B cell (primary cell): ENCODE measurements around the gene RMC1. TPM values are rescaled to one million over a fixed set of nuclear protein-coding genes. Genes with fewer than 3 reads are reported as not detected.

ENCODE experiments used
- ATAC-seq: fragments of 200-7000 bp; cut with Tn5 transposase; one replicate; pipeline ENCODE4 v1.10.0; 2021; ENCODE audit warnings: low read depth, mild to moderate bottlenecking, moderate number of reproducible peaks, moderate library complexity
- CTCF ChIA-PET: fragments of 350-600 bp; sonication (Branson Sonifier 250); formaldehyde crosslinking; loops from one replicate; lab custom pipeline; 2021; ENCODE audit warnings: antibody characterized with exemption, inconsistent platforms; lab: Charles Lee
- POLR2A ChIA-PET: fragments of 350-600 bp; sonication (Branson Sonifier 250); formaldehyde crosslinking; loops from one replicate; lab custom pipeline; 2021; ENCODE audit warnings: antibody characterized with exemption; lab: Charles Lee
- DNase-seq: peaks from one replicate; pipeline ENCODE4 v3.0.0; 2013
- H2AFZ ChIP-seq: 2 replicates; pipeline ENCODE4 v1.6.1; 2012; ENCODE audit warnings: mild to moderate bottlenecking, low read depth, low read length; ENCODE audit not compliant: insufficient read depth, poor library complexity, severe bottlenecking
- H3K27ac ChIP-seq, 2 donors: 1 replicate in 1 of 2; 2 replicates in 1 of 2; pipeline ENCODE4 v1.5.1; 2012 to 2013; ENCODE audit warnings: low read length in 2 of 2, mild to moderate bottlenecking in 2 of 2, moderate library complexity in 1 of 2
- H3K27me3 ChIP-seq, 4 experiments: fragments of 200-600 bp in 1 of 4; sonication (generic) in 1 of 4; replicated peaks in 1 of 4; 1 replicate in 2 of 4; 2 replicates in 2 of 4; pipeline versions ENCODE4 v1.6.1 to v1.7.0; 2013 to 2016; ENCODE audit warnings: low read length in 3 of 4, mild to moderate bottlenecking in 2 of 4, mixed read lengths in 1 of 4, moderate library complexity in 1 of 4; ENCODE audit not compliant: insufficient read depth in 4 of 4, control insufficient read depth in 3 of 4; ENCODE audit errors: control extremely low read depth in 1 of 4
- H3K36me3 ChIP-seq, 2 experiments: replicated peaks in 1 of 2; 1 replicate in 1 of 2; 2 replicates in 1 of 2; pipeline versions ENCODE4 v1.6.1 to v1.7.1; 2013; ENCODE audit warnings: low read length in 1 of 2; ENCODE audit not compliant: insufficient read depth in 2 of 2, control insufficient read depth in 1 of 2; ENCODE audit errors: control extremely low read depth in 1 of 2, extremely low read depth in 1 of 2
- H3K4me1 ChIP-seq, 2 donors: fragments of 200-600 bp in 1 of 2; sonication (generic) in 1 of 2; 1 replicate in 1 of 2; 2 replicates in 1 of 2; pipeline versions ENCODE4 v1.5.1 to v1.6.1; 2013 to 2017; ENCODE audit warnings: low read length in 2 of 2; ENCODE audit not compliant: control insufficient read depth in 2 of 2, insufficient read depth in 2 of 2
- H3K4me2 ChIP-seq: replicated peaks from 2 replicates; pipeline ENCODE3; 2012; ENCODE audit warnings: mild to moderate bottlenecking, low read depth, low read length; ENCODE audit not compliant: poor library complexity, severe bottlenecking
- H3K4me3 ChIP-seq, 5 experiments: fragments of 200-600 bp in 1 of 5; sonication (generic) in 1 of 5; 1 replicate in 3 of 5; 2 replicates in 2 of 5; pipeline versions ENCODE4 v1.5.1 to v1.7.0; 2011 to 2016; ENCODE audit warnings: low read length in 4 of 5, mild to moderate bottlenecking in 4 of 5, low read depth in 2 of 5, control low read depth in 1 of 5, moderate library complexity in 1 of 5; ENCODE audit not compliant: insufficient read depth in 1 of 5; ENCODE audit errors: control extremely low read depth in 1 of 5, extremely low read depth in 1 of 5
- H3K79me2 ChIP-seq: fragments of 200-600 bp; sonication (generic); one replicate; pipeline ENCODE4 v1.6.0; 2016; ENCODE audit warnings: low read length; ENCODE audit not compliant: control insufficient read depth, insufficient read depth
- H3K9ac ChIP-seq: fragments of 200-600 bp; sonication (generic); 2 replicates; pipeline ENCODE4 v1.6.1; 2017; ENCODE audit warnings: mild to moderate bottlenecking, low read length, moderate library complexity
- H3K9me3 ChIP-seq, 3 donors: one replicate each; pipeline versions ENCODE4 v1.6.1 to v1.7.1; 2013; ENCODE audit warnings: low read length in 2 of 3; ENCODE audit not compliant: control insufficient read depth in 2 of 3, insufficient read depth in 1 of 3; ENCODE audit errors: control extremely low read depth in 1 of 3
- H4K20me1 ChIP-seq: 2 replicates; pipeline ENCODE4 v1.6.0; 2012; ENCODE audit warnings: mild to moderate bottlenecking, low read length; ENCODE audit not compliant: insufficient read depth, control insufficient read depth, poor library complexity, severe bottlenecking
- H3K27ac Mint-ChIP-seq: one replicate; pipeline ENCODE4 v1.8.0; 2021; ENCODE audit warnings: mixed read lengths
- H3K27me3 Mint-ChIP-seq: one replicate; pipeline ENCODE4 v1.8.0; 2021; ENCODE audit warnings: mixed read lengths
- H3K4me1 Mint-ChIP-seq: one replicate; pipeline ENCODE4 v1.8.0; 2021; ENCODE audit warnings: mixed read lengths
- H3K4me3 Mint-ChIP-seq: one replicate; pipeline ENCODE4 v1.8.0; 2021; ENCODE audit warnings: mixed read lengths
- H3K9me3 Mint-ChIP-seq: one replicate; pipeline ENCODE4 v1.8.0; 2022; ENCODE audit warnings: mixed read lengths; ENCODE audit not compliant: insufficient read depth
- CTCF ChIP-seq: fragments of 200-600 bp; IDR thresholded peaks from one replicate; pipeline ENCODE4 v1.8.0; 2022; ENCODE audit warnings: antibody characterized with exemption, mild to moderate bottlenecking
- EZH2 ChIP-seq: IDR thresholded peaks from 2 replicates; pipeline ENCODE4 v1.6.1; 2012; ENCODE audit warnings: borderline replicate concordance, low read depth, mild to moderate bottlenecking, moderate library complexity, low read length; ENCODE audit not compliant: insufficient read depth, poor library complexity, severe bottlenecking
- WGBS: methylation state at CpG from one replicate; pipeline ENCODE4 v1.1.5; 2013; ENCODE audit warnings: missing lambda C conversion rate; ENCODE audit not compliant: insufficient coverage; 5-methylcytosine and 5-hydroxymethylcytosine counted together
- intact Hi-C: fragments of 100-400 bp; cut with micrococcal nuclease; formaldehyde crosslinking; loops from one replicate; pipeline ENCODE4 v1.10.0; 2022
- polyA plus RNA-seq: library from polyadenylated mRNA; depleted of rRNA; stranded (reverse); fragments of >200 nt; gene quantifications from 2 replicates; pipeline ENCODE4 v1.2.3, GENCODE V29; 2012
- total RNA-seq, 2 donors: library from RNA; stranded (reverse); fragments of 120-200 nt in 1 of 2; gene quantifications; 1 replicate in 1 of 2; 2 replicates in 1 of 2; pipeline versions ENCODE4 v1.2.3 to v1.2.4, GENCODE V29; 2013 to 2022

Gene RMC1
- total and polyA plus RNA-seq, 2 donors (not counting 1 experiment from before 2014, with no cell fraction given): 77.3 to 137 TPM

DNA sequence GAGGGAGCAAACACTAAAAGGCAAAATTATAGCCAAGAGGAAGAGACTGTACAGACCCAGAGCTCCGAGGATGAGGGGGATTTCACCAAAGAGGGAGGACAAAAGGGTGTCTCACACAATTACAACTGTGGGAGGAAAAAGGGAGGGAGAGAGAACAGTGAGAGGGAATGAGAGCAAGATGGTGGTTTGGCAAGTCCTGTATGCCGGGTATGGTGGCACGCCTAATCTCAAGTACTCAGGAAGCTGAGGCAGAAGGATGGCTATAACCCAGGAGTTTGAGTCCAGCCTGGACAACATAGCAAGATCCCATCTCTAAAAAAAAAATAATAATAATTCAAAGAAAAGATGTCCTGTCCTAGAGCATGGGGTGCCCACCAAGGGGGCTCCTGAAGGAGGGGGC, 48.7 kb downstream of the RMC1 start:
- H3K9me3 ChIP-seq: no peaks in the 10 kb centered on the region
- CTCF ChIA-PET: interaction anchor here (1.5 kb wide), 1 partner anchor 37 kb away, joined by 3 read pairs; no protein-coding TSS in a partner anchor
- H3K4me3 Mint-ChIP-seq: no peak overlapping the region
- H3K27me3 Mint-ChIP-seq: no peaks in the 10 kb centered on the region
- H3K4me2 ChIP-seq: no peak overlapping the region
- H3K9ac ChIP-seq: no peak overlapping the region
- no peaks in the 10 kb centered on the region for H3K9me3 Mint-ChIP-seq
- intact Hi-C loops: no loop called here
- ATAC-seq (no peak), DNase-seq (no peak)
- H3K27me3 ChIP-seq: no peaks in the 10 kb centered on the region
- H3K27ac ChIP-seq: no peak overlapping the region
- no peaks in the 10 kb centered on the region for H3K79me2 ChIP-seq
- no peaks in the 10 kb centered on the region for H4K20me1 ChIP-seq
- no peak overlapping the region for H3K4me3 ChIP-seq
- WGBS: 100% methylated on average over 1 of the region's 3 CpGs
- H3K4me1 ChIP-seq: no peaks in the 10 kb centered on the region
- H3K36me3 ChIP-seq: peaks cover 4 to 76% of the 10 kb centered on the region in 2 experiments
- no peak overlapping the region for H3K27ac Mint-ChIP-seq
- H2AFZ ChIP-seq: no peak overlapping the region
- TF ChIP-seq CTCF (no peak), EZH2 (no peak)
- POLR2A ChIA-PET: no interaction called here
- H3K4me1 Mint-ChIP-seq: no peaks in the 10 kb centered on the region

DNA sequence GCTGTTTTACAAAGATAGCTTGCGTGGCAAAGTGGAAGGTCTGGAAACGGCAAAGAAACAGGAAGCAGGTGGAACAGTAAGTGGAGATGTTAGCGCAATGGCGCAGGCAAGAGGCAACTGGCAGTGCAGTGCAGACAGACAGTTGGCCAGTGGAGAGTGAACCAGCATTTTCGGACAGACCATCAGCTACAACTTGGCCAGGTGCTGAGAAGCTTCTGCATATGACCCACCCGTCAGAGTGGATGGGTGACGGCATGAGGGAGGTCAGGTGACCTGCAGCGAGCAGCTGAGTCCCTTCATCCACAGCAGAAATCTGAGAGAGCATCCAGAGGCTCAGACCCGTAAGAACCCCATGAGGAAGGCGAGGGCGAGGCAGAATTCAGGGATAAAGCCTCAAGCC, 49.2 kb downstream of the RMC1 start:
- no peak overlapping the region for H3K27ac Mint-ChIP-seq

More for the DNA sequence above, 49.2 kb downstream of the RMC1 start:
- Mint-ChIP-seq H3K27me3 (no peaks in the 10 kb centered on the region), H3K4me3 (no peak overlapping the region), H3K9me3 (no peaks in the 10 kb centered on the region), H3K4me1 (no peaks in the 10 kb centered on the region)
- ChIA-PET POLR2A (no interaction called here), CTCF (interaction anchor here (0.6 to 1.5 kb wide), 2 partner anchors 27 to 37 kb away, joined by 3 to 4 read pairs; no protein-coding TSS in a partner anchor)
- Histone ChIP-seq H3K9ac (no peak overlapping the region), H3K9me3 (no peaks in the 10 kb centered on the region), H3K4me1 (no peaks in the 10 kb centered on the region), H3K27me3 (no peaks in the 10 kb centered on the region), H3K27ac (no peak overlapping the region), H3K4me2 (no peak overlapping the region), H4K20me1 (no peaks in the 10 kb centered on the region), H3K4me3 (no peak overlapping the region), H2AFZ (no peak overlapping the region), H3K36me3 (peaks cover 4 to 74% of the 10 kb centered on the region in 2 experiments), H3K79me2 (no peaks in the 10 kb centered on the region)
- intact Hi-C loops: no loop called here
- ATAC-seq (no peak), DNase-seq (no peak)
- no peak for TF ChIP-seq CTCF
- no peak for TF ChIP-seq EZH2
- 89% methylated on average over 11 of the region's 11 CpGs for WGBS
